GM12878 (cell line): ENCODE measurements around the gene PCDHGA1. TPM values are rescaled to one million over a fixed set of nuclear protein-coding genes. Genes with fewer than 3 reads are reported as not detected.

Source experiments
- ATAC-seq: fragments of 200-7000 bp; cut with Tn5 transposase; 3 replicates; pipeline ENCODE4 v1.9.1; 2020; ENCODE audit warnings: mild to moderate bottlenecking, moderate library complexity
- BruUV-seq: library from RNA; stranded (reverse); fragments of 400-500 nt; replicated peaks from 2 replicates; lab custom pipeline; 2021; lab: Mats Ljungman, UMichigan
- CTCF ChIA-PET: fragments of 300-600 bp; sonication (Branson Sonifier 250); formaldehyde crosslinking; extraction: SDS; loops from one replicate; lab custom pipeline; 2021; ENCODE audit warnings: inconsistent platforms; lab: Yijun Ruan, JAX
- POLR2A ChIA-PET: fragments of 350-600 bp; formaldehyde crosslinking; extraction: SDS; loops from one replicate; lab custom pipeline; 2021; ENCODE audit warnings: inconsistent platforms; lab: Charles Lee
- RAD21 ChIA-PET: fragments of 300-600 bp; sonication (Branson Sonifier 250); formaldehyde crosslinking; loops from one replicate; lab custom pipeline; 2023; ENCODE audit warnings: antibody characterized with exemption; ENCODE audit not compliant: unreplicated experiment; lab: Charles Lee
- SMC1A ChIA-PET: fragments of 300-600 bp; sonication (Branson Sonifier 250); formaldehyde crosslinking; loops from one replicate; lab custom pipeline; 2023; ENCODE audit not compliant: unreplicated experiment, uncharacterized antibody; lab: Charles Lee
- DNase-seq: peaks from one replicate; pipeline ENCODE4 v3.0.0-alpha.2; 2011; ENCODE audit warnings: low read depth, low spot score
- FAIRE-seq: peaks from 3 replicates; lab custom pipeline; 2011; peaks lifted over from hg19 to GRCh38; lab: Jason Lieb, UNC
- H2AFZ ChIP-seq: 2 replicates; pipeline ENCODE4 v1.6.0; 2011; ENCODE audit warnings: low read depth, low read length, control low read depth; ENCODE audit not compliant: control insufficient read depth
- H3K27ac ChIP-seq: 2 replicates; pipeline ENCODE4 v1.5.1; 2011; ENCODE audit warnings: control low read depth; ENCODE audit not compliant: control insufficient read depth, insufficient read depth
- H3K27me3 ChIP-seq, 2 experiments: replicated peaks in 1 of 2; 2 replicates each; pipeline versions ENCODE4 v1.6.0 to v1.6.1; 2011; ENCODE audit warnings: low read length in 1 of 2; ENCODE audit not compliant: control insufficient read depth in 2 of 2, insufficient read depth in 2 of 2
- H3K36me3 ChIP-seq, 2 experiments: 2 replicates each; pipeline ENCODE4 v1.5.1; 2011; ENCODE audit warnings: low read length in 1 of 2; ENCODE audit not compliant: control insufficient read depth in 2 of 2, insufficient read depth in 2 of 2
- H3K4me1 ChIP-seq: 2 replicates; pipeline ENCODE4 v1.6.1; 2011; ENCODE audit warnings: mild to moderate bottlenecking, low read length, moderate library complexity, mixed read lengths; ENCODE audit not compliant: control insufficient read depth, insufficient read depth
- H3K4me2 ChIP-seq: 2 replicates; pipeline ENCODE4 v1.6.0; 2011; ENCODE audit warnings: control low read depth; ENCODE audit not compliant: control insufficient read depth, insufficient read depth
- H3K4me3 ChIP-seq: fragments of 200-600 bp; sonication (generic); 2 replicates; pipeline ENCODE4 v1.5.1; 2016
- H3K79me2 ChIP-seq: 2 replicates; pipeline ENCODE4 v1.6.0; 2011; ENCODE audit warnings: low read length; ENCODE audit not compliant: control insufficient read depth, insufficient read depth
- H3K9ac ChIP-seq: 2 replicates; pipeline ENCODE4 v1.8.0; 2011; ENCODE audit warnings: low read length, control low read depth, mixed read lengths; ENCODE audit not compliant: control insufficient read depth, insufficient read depth
- H3K9me3 ChIP-seq: replicated peaks from 3 replicates; pipeline ENCODE4 v1.5.1; 2011; ENCODE audit warnings: mild to moderate bottlenecking, low read length; ENCODE audit not compliant: control insufficient read depth, insufficient read depth
- H4K20me1 ChIP-seq: 2 replicates; pipeline ENCODE4 v1.6.0; 2011; ENCODE audit not compliant: control insufficient read depth, insufficient read depth
- BHLHE40 ChIP-seq, 2 experiments: fragments of 450-650 bp in 1 of 2; IDR thresholded peaks; 2 replicates each; pipeline ENCODE4 v1.6.1; 2011 to 2017; ENCODE audit warnings: low read depth in 2 of 2, borderline replicate concordance in 1 of 2, improper control_type of control experiment in 1 of 2, low read length in 1 of 2, mild to moderate bottlenecking in 1 of 2
- FOXK2 ChIP-seq: fragments of 450-650 bp; IDR thresholded peaks from 2 replicates; pipeline ENCODE4 v1.6.1; 2017; ENCODE audit warnings: mild to moderate bottlenecking, moderate library complexity
- KDM1A ChIP-seq: fragments of 200-600 bp; sonication (generic); IDR thresholded peaks from 2 replicates; pipeline ENCODE4 v1.6.1; 2016; ENCODE audit warnings: borderline replicate concordance
- RCOR1 ChIP-seq: conservative IDR thresholded peaks from 2 replicates; pipeline ENCODE4 v1.6.1; 2012; ENCODE audit warnings: low read depth, low read length, improper control_type of control experiment
- SP1 ChIP-seq: IDR thresholded peaks from one replicate; pipeline ENCODE4 v1.6.1; 2011; ENCODE audit warnings: low read depth, low read length
- SREBF2 ChIP-seq: IDR thresholded peaks from 2 replicates; pipeline ENCODE4 v1.6.1; 2012; ENCODE audit warnings: mild to moderate bottlenecking, low read length
- TARDBP ChIP-seq: IDR thresholded peaks from 2 replicates; pipeline ENCODE4 v1.6.1; 2016; ENCODE audit warnings: borderline replicate concordance
- YY1 ChIP-seq: IDR thresholded peaks from 2 replicates; pipeline ENCODE4 v1.6.1; 2011; ENCODE audit warnings: low read depth, mild to moderate bottlenecking, low read length
- ZNF24 ChIP-seq: fragments of 450-650 bp; IDR thresholded peaks from 2 replicates; pipeline ENCODE4 v1.6.1; 2017; ENCODE audit warnings: antibody characterized with exemption, mild to moderate bottlenecking
- ZZZ3 ChIP-seq: IDR thresholded peaks from 2 replicates; pipeline ENCODE4 v1.6.1; 2011; ENCODE audit warnings: low read depth; ENCODE audit not compliant: control insufficient read depth, insufficient read length
- WGBS: methylation state at CpG from one replicate; pipeline ENCODE4 v1.1.6; 2016; ENCODE audit warnings: low lambda C conversion rate; ENCODE audit not compliant: insufficient replicate concordance, insufficient coverage; ENCODE audit errors: missing lambda C conversion rate; 5-methylcytosine and 5-hydroxymethylcytosine counted together
- in situ Hi-C: fragments of 300-500 bp; cut with MboI; formaldehyde crosslinking; loops from 9 replicates; pipeline ENCODE4 v1.14.3; 2018; ENCODE audit warnings: mixed read lengths
- intact Hi-C: fragments of 100-400 bp; cut with micrococcal nuclease; formaldehyde crosslinking; loops from one replicate; pipeline ENCODE4 v1.14.2; 2022; ENCODE audit not compliant: unreplicated experiment
- polyA plus RNA-seq, 11 experiments: library from polyadenylated mRNA; depleted of rRNA in 4 of 11; unstranded in 6 of 11; stranded (reverse) in 5 of 11; fragments of >200 nt; fragmentation: Nextera tagmentation in 4 of 11; fragmentation: Illumina TruSeq in 1 of 11; extraction: Ambion mirVana in 4 of 11; extraction: Trizol in 1 of 11; gene quantifications; 1 replicate in 1 of 11; 2 replicates in 10 of 11; pipeline versions ENCODE4 v1.2.1 to v1.2.3, GENCODE V29; 2011 to 2016; ENCODE audit warnings: inconsistent platforms in 2 of 11, missing spikeins in 2 of 11, low read depth in 1 of 11
- total RNA-seq, 4 experiments: library from RNA; depleted of rRNA in 3 of 4; stranded (reverse); fragments of >200 nt in 3 of 4; fragmentation: Illumina TruSeq in 1 of 4; extraction: Trizol in 1 of 4; gene quantifications; 2 replicates each; pipeline versions ENCODE4 v1.2.1 to v1.2.3, GENCODE V29; 2013 to 2021
- TF ChIP-seq, protein P1 (sequence below): IDR thresholded peaks from 2 replicates; pipeline ENCODE4 v1.6.1; 2011; ENCODE audit warnings: mild to moderate bottlenecking, low read depth, low read length, moderate library complexity; ENCODE audit not compliant: insufficient replicate concordance
- TF ChIP-seq, protein P2 (sequence below): IDR thresholded peaks from 2 replicates; pipeline ENCODE4 v1.6.1; 2012; ENCODE audit warnings: low read depth, low read length, improper control_type of control experiment
- TF ChIP-seq, protein P3 (sequence below): fragments of 450-650 bp; formaldehyde crosslinking; IDR thresholded peaks from 2 replicates; pipeline ENCODE4 v1.4.0; 2022; ENCODE audit warnings: mild to moderate bottlenecking, moderate library complexity
- TF ChIP-seq, protein P4 (sequence below): fragments of 450-650 bp; IDR thresholded peaks from 2 replicates; pipeline ENCODE4 v1.6.1; 2017; ENCODE audit warnings: mild to moderate bottlenecking, moderate library complexity

Gene PCDHGA1
- total and polyA plus RNA-seq, 10 of the 15 experiments (the other 5 are each of a cell fraction or from before 2014, with no cell fraction given) = 0.02 to 0.51 (median 0.19) TPM; not detected in 3

DNA sequence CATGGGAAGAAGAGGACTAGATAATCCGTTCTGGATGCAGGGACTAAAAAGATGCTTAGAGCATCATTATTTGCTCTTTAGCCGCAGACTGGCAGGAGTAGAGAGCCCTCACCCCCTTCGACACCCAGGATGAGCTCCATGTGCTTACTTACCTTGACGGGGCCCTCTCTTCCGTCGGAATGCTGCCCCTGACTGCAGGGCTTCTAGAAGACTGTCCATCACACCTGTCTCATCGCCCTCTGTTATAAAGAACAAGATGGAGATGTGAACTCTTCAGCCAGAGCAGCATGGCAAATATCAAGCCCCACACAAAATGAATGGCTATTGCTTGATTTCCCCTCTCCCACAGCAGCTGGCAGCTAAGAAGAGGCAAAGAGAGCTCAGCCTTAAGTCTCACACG lies 193.7 kb downstream of the PCDHGA1 start:
- no peaks in the 10 kb centered on the region for H3K27me3 ChIP-seq
- no peak for DNase-seq
- intact Hi-C loops = loop anchor here (1.0 kb wide), 4 partner anchors 33 to 104 kb away; partner anchors contain the start of genes PCDHGA12 and PCDHGC3
- no peak overlapping the region for H3K9ac ChIP-seq
- no peaks in the 10 kb centered on the region for H4K20me1 ChIP-seq
- H3K4me2 ChIP-seq = no peak overlapping the region
- 97% methylated on average over 8 of the region's 8 CpGs for WGBS
- no peak overlapping the region for H2AFZ ChIP-seq
- TF ChIP-seq RCOR1 (no peak), FOXK2 (no peak), TARDBP (no peak), SP1 (no peak), ZNF24 (no peak), KDM1A (no peak), SREBF2 (no peak), ZZZ3 (no peak), YY1 (no peak), BHLHE40 (IDR thresholded peaks at IDR 0.05; ENCODE audit: borderline replicate concordance in 1 of 2, low read depth in 2 of 2, low read length in 1 of 2) (no peak)
- TF ChIP-seq, protein P1, sequence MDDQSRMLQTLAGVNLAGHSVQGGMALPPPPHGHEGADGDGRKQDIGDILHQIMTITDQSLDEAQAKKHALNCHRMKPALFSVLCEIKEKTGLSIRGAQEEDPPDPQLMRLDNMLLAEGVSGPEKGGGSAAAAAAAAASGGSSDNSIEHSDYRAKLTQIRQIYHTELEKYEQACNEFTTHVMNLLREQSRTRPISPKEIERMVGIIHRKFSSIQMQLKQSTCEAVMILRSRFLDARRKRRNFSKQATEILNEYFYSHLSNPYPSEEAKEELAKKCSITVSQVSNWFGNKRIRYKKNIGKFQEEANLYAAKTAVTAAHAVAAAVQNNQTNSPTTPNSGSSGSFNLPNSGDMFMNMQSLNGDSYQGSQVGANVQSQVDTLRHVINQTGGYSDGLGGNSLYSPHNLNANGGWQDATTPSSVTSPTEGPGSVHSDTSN = no peak
- TF ChIP-seq, protein P2, sequence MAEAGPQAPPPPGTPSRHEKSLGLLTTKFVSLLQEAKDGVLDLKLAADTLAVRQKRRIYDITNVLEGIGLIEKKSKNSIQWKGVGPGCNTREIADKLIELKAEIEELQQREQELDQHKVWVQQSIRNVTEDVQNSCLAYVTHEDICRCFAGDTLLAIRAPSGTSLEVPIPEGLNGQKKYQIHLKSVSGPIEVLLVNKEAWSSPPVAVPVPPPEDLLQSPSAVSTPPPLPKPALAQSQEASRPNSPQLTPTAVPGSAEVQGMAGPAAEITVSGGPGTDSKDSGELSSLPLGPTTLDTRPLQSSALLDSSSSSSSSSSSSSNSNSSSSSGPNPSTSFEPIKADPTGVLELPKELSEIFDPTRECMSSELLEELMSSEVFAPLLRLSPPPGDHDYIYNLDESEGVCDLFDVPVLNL = no peak
- TF ChIP-seq, protein P3, sequence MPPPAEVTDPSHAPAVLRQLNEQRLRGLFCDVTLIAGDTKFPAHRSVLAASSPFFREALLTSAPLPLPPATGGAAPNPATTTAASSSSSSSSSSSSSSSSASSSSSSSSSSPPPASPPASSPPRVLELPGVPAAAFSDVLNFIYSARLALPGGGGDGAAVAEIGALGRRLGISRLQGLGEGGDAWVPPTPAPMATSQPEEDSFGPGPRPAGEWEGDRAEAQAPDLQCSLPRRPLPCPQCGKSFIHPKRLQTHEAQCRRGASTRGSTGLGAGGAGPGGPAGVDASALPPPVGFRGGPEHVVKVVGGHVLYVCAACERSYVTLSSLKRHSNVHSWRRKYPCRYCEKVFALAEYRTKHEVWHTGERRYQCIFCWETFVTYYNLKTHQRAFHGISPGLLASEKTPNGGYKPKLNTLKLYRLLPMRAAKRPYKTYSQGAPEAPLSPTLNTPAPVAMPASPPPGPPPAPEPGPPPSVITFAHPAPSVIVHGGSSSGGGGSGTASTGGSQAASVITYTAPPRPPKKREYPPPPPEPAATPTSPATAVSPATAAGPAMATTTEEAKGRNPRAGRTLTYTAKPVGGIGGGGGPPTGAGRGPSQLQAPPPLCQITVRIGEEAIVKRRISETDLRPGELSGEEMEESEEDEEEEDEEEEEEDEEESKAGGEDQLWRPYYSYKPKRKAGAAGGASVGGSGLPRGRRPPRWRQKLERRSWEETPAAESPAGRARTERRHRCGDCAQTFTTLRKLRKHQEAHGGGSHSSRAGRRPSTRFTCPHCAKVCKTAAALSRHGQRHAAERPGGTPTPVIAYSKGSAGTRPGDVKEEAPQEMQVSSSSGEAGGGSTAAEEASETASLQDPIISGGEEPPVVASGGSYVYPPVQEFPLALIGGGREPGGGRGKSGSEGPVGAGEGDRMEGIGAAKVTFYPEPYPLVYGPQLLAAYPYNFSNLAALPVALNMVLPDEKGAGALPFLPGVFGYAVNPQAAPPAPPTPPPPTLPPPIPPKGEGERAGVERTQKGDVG (CRISPR knock-in tag) = no peak
- TF ChIP-seq, protein P4, sequence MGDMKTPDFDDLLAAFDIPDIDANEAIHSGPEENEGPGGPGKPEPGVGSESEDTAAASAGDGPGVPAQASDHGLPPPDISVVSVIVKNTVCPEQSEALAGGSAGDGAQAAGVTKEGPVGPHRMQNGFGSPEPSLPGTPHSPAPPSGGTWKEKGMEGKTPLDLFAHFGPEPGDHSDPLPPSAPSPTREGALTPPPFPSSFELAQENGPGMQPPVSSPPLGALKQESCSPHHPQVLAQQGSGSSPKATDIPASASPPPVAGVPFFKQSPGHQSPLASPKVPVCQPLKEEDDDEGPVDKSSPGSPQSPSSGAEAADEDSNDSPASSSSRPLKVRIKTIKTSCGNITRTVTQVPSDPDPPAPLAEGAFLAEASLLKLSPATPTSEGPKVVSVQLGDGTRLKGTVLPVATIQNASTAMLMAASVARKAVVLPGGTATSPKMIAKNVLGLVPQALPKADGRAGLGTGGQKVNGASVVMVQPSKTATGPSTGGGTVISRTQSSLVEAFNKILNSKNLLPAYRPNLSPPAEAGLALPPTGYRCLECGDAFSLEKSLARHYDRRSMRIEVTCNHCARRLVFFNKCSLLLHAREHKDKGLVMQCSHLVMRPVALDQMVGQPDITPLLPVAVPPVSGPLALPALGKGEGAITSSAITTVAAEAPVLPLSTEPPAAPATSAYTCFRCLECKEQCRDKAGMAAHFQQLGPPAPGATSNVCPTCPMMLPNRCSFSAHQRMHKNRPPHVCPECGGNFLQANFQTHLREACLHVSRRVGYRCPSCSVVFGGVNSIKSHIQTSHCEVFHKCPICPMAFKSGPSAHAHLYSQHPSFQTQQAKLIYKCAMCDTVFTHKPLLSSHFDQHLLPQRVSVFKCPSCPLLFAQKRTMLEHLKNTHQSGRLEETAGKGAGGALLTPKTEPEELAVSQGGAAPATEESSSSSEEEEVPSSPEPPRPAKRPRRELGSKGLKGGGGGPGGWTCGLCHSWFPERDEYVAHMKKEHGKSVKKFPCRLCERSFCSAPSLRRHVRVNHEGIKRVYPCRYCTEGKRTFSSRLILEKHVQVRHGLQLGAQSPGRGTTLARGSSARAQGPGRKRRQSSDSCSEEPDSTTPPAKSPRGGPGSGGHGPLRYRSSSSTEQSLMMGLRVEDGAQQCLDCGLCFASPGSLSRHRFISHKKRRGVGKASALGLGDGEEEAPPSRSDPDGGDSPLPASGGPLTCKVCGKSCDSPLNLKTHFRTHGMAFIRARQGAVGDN = no peak
- TF ChIP-seq, all 136 proteins: peak for 0
- ChIA-PET RAD21 (interaction anchor here (1.1 to 6.2 kb wide), 11 partner anchors 13 to 154 kb away, joined by 3 to 77 read pairs (median 10); partner anchors contain the start of genes PCDHGA10, PCDHGA11, PCDHGA12 and PCDHGB3), CTCF (interaction anchor here (0.9 to 11.2 kb wide), 32 partner anchors 10 to 154 kb away, joined by 3 to 194 read pairs (median 8); partner anchors contain the start of genes PCDHGA10, PCDHGA11, PCDHGA12 and PCDHGA9), SMC1A (interaction anchor here (1.0 to 13.7 kb wide), 16 partner anchors 13 to 204 kb away, joined by 3 to 176 read pairs (median 6); partner anchors contain the start of genes PCDHGA10, PCDHGA11, PCDHGA12 and PCDHGB7), POLR2A (interaction anchor here (1.0 to 2.4 kb wide), 5 partner anchors 10 to 49 kb away, joined by 3 to 10 read pairs (median 3); no protein-coding TSS in a partner anchor)
- no peak overlapping the region for H3K27ac ChIP-seq
- no TSS peak for BruUV-seq
- peaks cover 19% of the 10 kb centered on the region for H3K4me1 ChIP-seq
- H3K36me3 ChIP-seq = peaks cover 11 to 48% of the 10 kb centered on the region in 2 experiments
- in situ Hi-C loops = no loop called here
- no peak overlapping the region for H3K4me3 ChIP-seq
- no peaks in the 10 kb centered on the region for H3K9me3 ChIP-seq
- no peaks in the 10 kb centered on the region for H3K79me2 ChIP-seq
- FAIRE-seq (no peak), ATAC-seq (no peak)
